Eye (tissue), 1 donor: ENCODE measurements around the gene MRPL10.

Source experiments
- DNase-seq: peaks from one replicate; pipeline ENCODE4 v3.0.0-alpha.2; 2015

The MRPL10 gene

GRCh38 chr17:47857551-47858455 is 26.5 kb upstream of the MRPL10 start:
- no peak for DNase-seq

- DNase-seq, result no peak
Measured at GRCh38 chr17:47856830-47857229, 25.5 kb upstream of the MRPL10 start.

DNA sequence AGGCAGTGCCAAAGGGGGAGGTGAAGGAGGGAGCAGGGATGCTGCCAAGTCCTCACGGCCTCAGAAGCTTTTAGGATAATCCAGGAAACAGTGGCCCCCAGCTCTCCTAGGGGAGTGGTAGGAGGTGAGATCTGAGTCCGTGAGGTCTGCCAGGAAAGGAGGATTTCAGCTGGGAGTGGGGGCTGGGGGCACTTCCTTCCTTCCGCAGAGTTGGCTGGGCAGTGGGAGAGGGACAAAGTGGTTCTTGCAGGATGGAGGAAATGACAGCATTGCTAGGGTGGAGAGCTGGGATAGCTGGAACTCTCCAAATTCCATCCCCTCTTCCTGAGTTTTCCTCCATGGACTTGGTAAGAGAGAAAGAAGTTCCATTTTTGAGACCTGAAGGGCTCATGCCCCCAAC is 24.4 kb upstream of the MRPL10 start:
- no peak for DNase-seq

DNA sequence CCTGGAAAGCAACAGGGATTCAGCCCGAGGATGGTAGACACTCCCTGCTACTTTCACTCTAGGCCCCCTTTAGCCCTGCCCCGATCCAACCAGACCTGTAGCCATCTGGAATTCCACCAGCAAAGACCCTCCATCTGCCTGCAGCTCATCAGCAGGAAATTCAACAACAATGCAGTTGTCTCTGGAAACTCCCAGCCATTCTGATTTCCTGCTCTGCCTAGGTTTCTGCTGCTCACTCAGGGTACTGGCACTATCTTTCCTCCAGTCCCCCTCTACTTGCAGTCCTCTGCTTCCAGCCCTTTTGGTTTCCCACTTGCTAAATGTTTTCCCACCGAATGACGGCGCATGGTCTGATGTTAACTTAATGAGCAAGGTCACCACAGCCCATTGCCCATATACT is 22.3 kb upstream of the MRPL10 start:
- DNase-seq, result no peak

GRCh38 chr17:47852113-47852949 is 21.0 kb upstream of the MRPL10 start:
- peak; percentile 76 for DNase-seq

DNA sequence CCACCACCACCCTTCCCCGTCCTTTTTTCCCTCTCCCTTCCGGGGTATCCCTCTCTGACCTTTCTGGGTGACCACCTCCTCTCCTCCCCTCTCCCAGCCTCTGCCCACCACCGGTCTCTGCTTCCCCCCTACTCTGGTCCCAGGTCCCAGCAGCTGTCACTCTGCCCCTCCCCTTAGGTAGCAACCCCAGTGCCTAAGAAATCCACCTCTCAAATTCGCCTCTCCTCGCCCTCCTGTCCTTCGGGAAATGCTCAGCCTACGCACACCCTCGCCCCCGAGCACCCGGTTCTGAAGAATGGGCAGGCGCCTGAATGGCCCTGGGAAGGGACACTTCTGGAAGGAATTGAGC is 20.4 kb upstream of the MRPL10 start:
- no peak for DNase-seq

DNA sequence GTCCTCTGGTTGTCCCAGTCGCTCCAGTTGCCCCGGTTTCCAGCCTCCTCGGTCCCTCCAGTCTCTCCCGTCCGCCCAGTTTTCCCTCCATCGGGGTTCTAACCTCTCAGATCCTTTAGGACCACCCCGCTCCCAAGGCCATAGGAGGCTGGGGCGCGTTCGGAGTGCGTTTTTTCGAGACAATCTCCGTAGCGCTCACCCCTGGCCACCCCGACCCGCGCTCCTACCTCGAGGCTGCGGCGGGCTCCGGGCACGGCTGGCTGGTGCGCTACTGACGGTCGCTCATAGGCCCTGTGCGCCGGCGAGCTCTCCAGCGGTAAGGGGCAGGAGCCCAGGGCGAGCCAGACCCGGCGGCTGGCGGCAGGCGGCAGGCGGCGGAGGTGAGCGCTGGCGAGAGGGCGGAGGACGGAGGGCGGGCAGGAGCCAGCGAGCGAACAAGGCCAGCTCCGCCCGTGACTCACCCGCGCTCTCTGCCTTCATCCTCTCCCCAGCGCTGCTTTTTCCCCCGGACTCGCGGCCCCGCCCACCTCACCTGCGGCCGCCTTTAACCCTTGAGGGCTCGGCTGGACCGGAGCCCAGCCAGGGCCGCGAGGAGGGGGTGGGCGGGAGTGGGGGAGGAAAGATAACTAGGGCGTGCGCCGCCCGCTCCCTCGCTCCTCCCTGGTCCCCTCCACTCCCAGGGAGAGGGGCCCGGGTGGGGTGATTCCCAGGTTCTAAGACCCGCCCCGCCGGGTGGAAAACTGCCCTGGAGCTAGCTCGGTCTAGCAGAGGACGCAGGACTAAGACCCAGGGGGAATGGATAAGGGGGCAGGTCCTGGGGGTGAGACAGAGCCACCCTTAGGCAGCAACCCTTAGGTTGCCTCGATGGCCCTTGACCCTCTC is 19.6 kb upstream of the MRPL10 start, which contains the start of gene SP6:
TSS of gene SP6 (minus strand) at position 472 of the 882 bp plus-strand sequence. CDS start 2,734 bp downstream, outside the sequence.
- peak; percentile 75 for DNase-seq

DNA sequence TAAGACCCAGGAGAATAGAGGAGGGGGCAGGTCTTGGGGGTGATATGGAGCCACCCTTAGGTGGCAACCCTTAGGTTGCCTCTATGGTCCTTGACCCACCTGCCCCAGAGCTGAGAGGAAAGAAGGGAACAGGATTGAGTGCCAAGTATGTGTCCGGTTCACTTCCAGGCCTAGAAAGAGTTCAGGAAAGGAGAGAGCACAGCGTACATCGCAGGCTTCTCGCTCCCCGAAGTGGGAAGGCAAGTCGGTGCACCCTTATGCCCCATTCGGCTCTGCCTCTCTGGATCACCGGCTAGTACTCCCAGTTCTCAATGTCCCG is 19.0 kb upstream of the MRPL10 start:
- DNase-seq, result no peak

GRCh38 chr17:47848198-47848513 is 16.8 kb upstream of the MRPL10 start:
- no peak for DNase-seq

DNA sequence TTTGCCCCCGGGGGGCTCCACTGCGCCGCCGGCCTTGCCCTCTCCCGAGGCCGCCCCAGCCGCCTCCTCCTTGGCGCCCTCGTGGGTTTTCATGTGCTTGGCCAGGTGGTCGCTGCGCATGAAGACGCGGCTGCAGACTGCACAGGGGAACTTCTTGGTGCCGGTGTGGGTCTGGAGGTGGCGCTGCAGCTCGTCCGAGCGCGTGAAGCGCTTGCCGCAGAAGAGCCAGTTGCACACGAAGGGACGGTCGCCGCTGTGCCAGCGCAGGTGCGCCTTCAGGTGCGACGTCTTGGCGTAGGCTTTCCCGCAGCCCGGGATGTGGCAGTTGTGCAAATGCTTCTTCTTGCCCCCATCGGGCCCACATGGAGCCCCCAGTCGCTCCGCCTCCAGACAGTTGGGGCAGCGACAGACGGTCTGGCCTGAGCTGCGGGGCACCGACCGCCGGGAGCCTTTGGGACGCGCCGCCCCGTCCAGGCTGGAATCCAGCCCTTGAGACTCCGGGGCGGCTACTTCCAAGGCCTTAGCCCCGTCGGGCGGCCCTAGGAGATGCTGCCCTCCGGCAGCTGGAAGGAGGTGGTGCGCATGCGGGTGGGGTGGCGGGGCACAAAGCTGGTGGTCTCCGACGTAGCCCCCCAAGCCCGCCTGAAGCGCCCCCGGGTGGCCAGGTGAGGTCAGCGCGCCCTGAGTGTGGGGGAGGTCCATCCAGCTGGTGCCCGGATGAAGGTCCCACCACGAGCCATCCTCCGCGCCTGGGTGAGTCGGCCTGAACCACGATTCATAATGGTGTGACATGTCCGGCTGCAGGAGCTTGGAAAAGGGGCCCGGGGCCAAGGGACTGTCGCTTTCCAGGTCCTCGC is 16.2 kb upstream of the MRPL10 start:
- no peak for DNase-seq

- DNase-seq, result no peak
Measured at GRCh38 chr17:47846716-47847340, 15.5 kb upstream of the MRPL10 start.

- DNase-seq, result no peak
Measured at GRCh38 chr17:47845716-47846075, 14.4 kb upstream of the MRPL10 start.

- DNase-seq, result no peak
Measured at GRCh38 chr17:47844814-47845715, 13.7 kb upstream of the MRPL10 start.

- DNase-seq, result no peak
Measured at GRCh38 chr17:47844227-47844626, 12.9 kb upstream of the MRPL10 start.

DNA sequence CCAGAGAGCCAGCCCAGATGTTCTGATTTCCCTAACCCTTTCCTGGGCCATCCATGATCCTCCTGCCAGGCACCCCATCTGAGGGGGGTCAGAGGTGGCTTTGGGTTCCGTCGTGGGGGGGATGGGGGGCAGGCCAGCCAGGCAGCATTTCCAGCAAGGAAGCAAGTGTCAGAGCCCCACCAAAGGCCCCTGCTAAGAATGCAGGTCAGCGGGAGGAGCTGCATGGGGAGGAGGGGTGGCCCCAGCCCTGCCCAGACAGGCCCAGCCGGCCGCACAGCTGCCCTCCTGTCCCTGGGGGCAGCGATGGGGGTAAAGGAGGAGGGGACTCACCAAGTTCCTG is 12.0 kb upstream of the MRPL10 start:
- DNase-seq, result no peak

DNA sequence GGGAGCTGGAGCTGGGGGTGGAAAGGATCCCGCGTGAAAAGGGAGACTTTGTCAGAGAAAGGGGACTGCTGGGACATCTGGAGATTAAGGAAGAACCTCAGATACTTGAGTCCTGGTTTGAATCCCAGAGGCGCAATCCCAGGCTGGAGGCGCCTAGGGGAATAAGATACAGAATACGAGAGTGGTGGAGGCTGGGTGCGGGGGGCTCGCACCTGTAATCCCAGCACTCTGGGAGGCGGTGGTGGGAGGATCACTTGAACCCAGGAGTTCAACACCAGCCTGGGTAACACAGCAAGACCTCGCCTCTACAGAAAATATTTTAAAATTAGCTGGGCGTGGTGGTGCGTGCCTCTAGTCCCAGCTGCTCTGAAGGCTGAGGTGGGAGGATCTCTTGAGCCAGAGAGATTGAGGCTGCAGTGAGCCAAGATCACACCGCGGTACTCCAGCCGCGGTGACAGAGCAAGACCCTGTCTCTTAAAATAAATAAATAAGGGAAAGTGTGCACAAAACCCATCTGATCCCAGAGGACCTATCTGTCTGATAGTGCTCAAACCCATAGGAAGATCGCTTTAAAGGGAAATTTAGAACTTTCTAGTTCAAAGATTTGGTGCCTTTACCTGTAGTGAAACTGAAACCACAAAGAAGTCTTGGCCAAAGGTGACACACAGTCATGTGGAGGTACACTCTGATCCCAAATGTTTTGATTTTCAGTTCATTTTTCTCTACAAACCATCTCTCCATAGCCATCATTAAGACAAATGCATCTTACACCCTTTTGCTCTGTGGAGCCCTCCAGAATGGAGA is 10.3 kb upstream of the MRPL10 start:
- no peak for DNase-seq

DNA sequence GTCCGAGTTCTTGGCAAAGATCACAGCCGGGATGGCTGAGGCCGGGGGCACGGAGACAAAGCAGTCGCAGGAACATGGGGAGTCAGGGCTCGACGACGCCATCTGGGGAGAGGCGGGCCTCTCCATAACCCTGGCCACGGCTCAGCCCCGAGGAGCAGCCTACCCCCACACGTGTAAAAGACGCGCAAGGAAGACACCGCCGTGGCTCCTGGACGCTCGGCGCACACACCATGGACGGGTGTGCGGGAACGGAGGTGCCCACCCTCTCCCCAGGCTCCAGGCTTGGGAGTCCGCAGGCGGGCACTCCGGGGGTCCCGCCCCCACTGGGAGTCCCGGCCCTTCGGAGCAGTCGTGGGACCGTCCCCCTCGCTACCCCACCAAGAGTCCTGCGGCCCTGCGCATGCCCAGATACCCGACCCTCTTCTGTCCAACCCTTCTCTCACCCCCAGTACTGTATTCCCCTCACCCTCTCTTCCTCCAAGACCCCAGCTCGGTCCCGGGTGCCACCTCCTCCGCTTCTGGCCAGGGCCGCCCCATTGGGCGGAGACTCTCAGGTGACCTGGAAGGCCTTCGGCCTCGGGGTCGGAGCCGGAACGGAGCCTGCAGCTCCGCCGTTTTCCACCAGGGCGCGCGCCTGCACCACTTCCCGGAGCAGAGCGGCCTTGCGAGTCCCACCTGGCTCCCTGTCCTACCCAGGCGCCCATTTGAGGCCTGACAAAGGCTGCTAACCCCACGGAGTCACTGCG is 9.6 kb upstream of the MRPL10 start, which contains the start of gene SCRN2:
TSS of gene SCRN2 (minus strand) at position 532 of the 746 bp plus-strand sequence. CDS start at position 102, 430 bp downstream.
- DNase-seq, result peak; percentile 96

DNA sequence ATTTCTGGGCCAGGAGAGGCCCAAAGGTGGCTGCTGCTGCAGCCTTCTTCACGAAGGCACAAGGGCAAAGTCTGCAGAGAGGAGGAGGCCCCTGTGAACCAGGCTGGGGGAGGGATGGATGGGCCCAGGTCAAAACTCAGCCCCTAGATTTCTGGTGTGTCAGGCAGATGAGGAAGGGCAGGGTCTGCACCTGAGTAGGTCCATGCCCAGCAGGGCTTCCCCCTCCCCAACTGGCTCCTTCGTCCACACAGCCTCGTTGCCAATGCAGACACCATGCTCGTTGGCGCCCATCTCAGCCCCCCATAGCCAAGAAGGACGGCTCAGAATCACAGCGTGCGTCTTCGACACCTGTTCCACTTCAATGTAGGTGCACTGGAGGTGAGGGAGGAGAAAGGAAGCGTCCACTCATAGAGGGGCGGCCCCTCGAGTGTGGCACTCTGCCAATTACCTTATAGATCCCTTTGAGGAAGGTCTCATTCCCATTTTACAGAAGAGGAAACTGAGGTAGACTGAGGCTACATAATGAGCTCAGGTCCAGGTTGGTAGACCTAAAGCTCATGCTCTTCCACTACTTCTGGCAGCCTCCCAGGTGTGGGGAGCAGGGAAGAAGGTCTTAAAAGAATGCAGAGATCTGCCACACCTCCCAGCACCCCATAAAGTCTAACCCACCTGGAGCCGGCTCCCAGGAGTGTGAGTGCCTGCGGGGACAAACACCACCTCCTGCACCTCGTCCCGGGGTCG is 8.8 kb upstream of the MRPL10 start:
- DNase-seq, result no peak
